GM06990 (cell line): ENCODE measurements around the gene SMIM23.

Source experiments
- DNase-seq: peaks from one replicate; pipeline ENCODE4 v3.0.0-alpha.2; 2011; ENCODE audit not compliant: insufficient read length; ENCODE audit errors: extremely low read depth
- H3K27me3 ChIP-seq: replicated peaks from 2 replicates; pipeline ENCODE4 v1.6.0; 2011; ENCODE audit warnings: low read length; ENCODE audit not compliant: control insufficient read depth, insufficient read depth
- H3K36me3 ChIP-seq: 2 replicates; pipeline ENCODE4 v1.5.1; 2011; ENCODE audit warnings: low read length; ENCODE audit not compliant: control insufficient read depth, insufficient read depth
- H3K4me3 ChIP-seq: replicated peaks from 2 replicates; pipeline ENCODE4 v1.5.1; 2011; ENCODE audit warnings: low read depth, mild to moderate bottlenecking, control low read depth, low read length
- TF ChIP-seq, protein P1 (sequence below): IDR thresholded peaks from 2 replicates; pipeline ENCODE4 v1.5.1; 2011; ENCODE audit warnings: low read length, control low read depth, mild to moderate bottlenecking, inconsistent platforms; ENCODE audit not compliant: insufficient read depth, poor library complexity, severe bottlenecking

SMIM23 gene

GRCh38 chr5:171816666-171817065 lies 31.0 kb downstream of the SMIM23 start:
- Histone ChIP-seq H3K4me3 (no peak overlapping the region), H3K27me3 (0 out of 2 replicates have a peak, but pooled peaks cover 1% of the 10 kb centered on the region), H3K36me3 (no peaks in the 10 kb centered on the region)
- no peak for DNase-seq
- TF ChIP-seq, protein P1, sequence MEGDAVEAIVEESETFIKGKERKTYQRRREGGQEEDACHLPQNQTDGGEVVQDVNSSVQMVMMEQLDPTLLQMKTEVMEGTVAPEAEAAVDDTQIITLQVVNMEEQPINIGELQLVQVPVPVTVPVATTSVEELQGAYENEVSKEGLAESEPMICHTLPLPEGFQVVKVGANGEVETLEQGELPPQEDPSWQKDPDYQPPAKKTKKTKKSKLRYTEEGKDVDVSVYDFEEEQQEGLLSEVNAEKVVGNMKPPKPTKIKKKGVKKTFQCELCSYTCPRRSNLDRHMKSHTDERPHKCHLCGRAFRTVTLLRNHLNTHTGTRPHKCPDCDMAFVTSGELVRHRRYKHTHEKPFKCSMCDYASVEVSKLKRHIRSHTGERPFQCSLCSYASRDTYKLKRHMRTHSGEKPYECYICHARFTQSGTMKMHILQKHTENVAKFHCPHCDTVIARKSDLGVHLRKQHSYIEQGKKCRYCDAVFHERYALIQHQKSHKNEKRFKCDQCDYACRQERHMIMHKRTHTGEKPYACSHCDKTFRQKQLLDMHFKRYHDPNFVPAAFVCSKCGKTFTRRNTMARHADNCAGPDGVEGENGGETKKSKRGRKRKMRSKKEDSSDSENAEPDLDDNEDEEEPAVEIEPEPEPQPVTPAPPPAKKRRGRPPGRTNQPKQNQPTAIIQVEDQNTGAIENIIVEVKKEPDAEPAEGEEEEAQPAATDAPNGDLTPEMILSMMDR, result no peak

DNA sequence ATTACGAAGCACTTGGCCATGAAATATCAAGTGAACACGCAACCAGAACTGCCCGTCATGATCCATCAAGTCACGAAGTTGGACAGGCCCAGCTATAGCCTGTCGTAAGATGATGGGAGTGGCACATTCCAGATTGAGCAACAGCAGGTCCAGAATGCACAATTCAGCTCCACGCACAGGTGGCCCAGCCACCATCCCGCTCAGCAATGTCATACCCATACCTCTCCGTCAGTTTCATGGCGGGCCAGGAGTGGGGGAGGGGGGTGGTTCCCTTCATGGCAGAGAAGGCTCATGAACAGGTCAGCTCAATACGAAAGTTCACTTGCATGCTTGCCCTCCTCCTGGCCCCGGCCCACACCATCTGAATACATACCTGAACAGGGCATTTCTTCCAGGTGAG lies 34.9 kb downstream of the SMIM23 start:
- H3K27me3 ChIP-seq, result 0 out of 2 replicates have a peak, but pooled peaks cover 1% of the 10 kb centered on the region
- TF ChIP-seq, protein P1, result no peak
- no peak for DNase-seq

GRCh38 chr5:171821286-171821685 lies 35.7 kb downstream of the SMIM23 start:
- H3K36me3 ChIP-seq, result no peaks in the 10 kb centered on the region
- 0 out of 2 replicates have a peak, but pooled peaks cover 1% of the 10 kb centered on the region for H3K27me3 ChIP-seq
- no peak overlapping the region for H3K4me3 ChIP-seq
- no peak for DNase-seq
- TF ChIP-seq, protein P1, result no peak

More for the DNA sequence above, 34.9 kb downstream of the SMIM23 start:
- H3K36me3 ChIP-seq, result no peaks in the 10 kb centered on the region
- no peak overlapping the region for H3K4me3 ChIP-seq

GRCh38 chr5:171823269-171823668 lies 37.7 kb downstream of the SMIM23 start:
- no peak for DNase-seq
- TF ChIP-seq, protein P1, result no peak
- Histone ChIP-seq H3K27me3 (no peaks in the 10 kb centered on the region), H3K4me3 (no peak overlapping the region), H3K36me3 (no peaks in the 10 kb centered on the region)

DNA sequence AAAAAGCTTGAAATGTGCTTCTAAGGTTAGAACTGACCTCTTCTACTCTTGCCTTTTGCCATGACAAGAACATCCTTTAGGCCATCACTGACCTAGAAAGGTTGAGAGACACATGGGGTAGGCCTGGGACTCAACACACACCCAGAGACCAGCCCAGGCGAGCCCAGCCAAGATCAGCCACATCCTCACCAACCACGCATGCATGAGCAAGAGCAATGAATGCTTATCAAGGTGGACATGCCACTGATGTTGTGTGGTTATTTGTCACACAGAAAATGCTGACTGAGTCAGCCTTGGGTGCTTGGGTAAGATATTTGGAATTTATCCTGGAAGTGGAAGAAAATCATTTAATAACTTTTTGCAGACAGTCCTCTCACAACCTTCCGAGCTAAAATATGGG lies 39.4 kb downstream of the SMIM23 start:
- TF ChIP-seq, protein P1, result no peak
- DNase-seq, result no peak
- Histone ChIP-seq H3K4me3 (no peak overlapping the region), H3K27me3 (no peaks in the 10 kb centered on the region), H3K36me3 (no peaks in the 10 kb centered on the region)

GRCh38 chr5:171826132-171826531 lies 40.5 kb downstream of the SMIM23 start:
- no peak overlapping the region for H3K4me3 ChIP-seq
- TF ChIP-seq, protein P1, result no peak
- no peaks in the 10 kb centered on the region for H3K36me3 ChIP-seq
- H3K27me3 ChIP-seq, result no peaks in the 10 kb centered on the region
- DNase-seq, result no peak
